Osteoblast (primary cell): ENCODE data around the gene LANCL1. TPM values are rescaled to one million over a fixed set of nuclear protein-coding genes. Genes with fewer than 3 reads are reported as not detected.
"Not testable (repeated sequence)": the region's sequence is repeated elsewhere in the genome, so short reads cannot be mapped to it uniquely, and the experiment has no call there.

Source experiments
- DNase-seq: peaks from one replicate; pipeline ENCODE4 v3.0.0; 2011; ENCODE audit warnings: low spot score, mixed read lengths; ENCODE audit not compliant: insufficient read length; ENCODE audit errors: missing footprints
- H2AFZ ChIP-seq: 2 replicates; pipeline ENCODE4 v1.6.0; 2011; ENCODE audit warnings: mild to moderate bottlenecking, low read length
- H3K27ac ChIP-seq: 2 replicates; pipeline ENCODE4 v1.5.1; 2011; ENCODE audit warnings: mild to moderate bottlenecking, low read depth, low read length, moderate library complexity
- H3K27me3 ChIP-seq: 2 replicates; pipeline ENCODE4 v1.6.0; 2012; ENCODE audit warnings: mild to moderate bottlenecking, control low read depth, inconsistent platforms, low read length, moderate library complexity; ENCODE audit not compliant: insufficient read depth
- H3K36me3 ChIP-seq: 2 replicates; pipeline ENCODE4 v1.5.1; 2011; ENCODE audit warnings: mild to moderate bottlenecking, low read length, control low read depth, moderate library complexity; ENCODE audit not compliant: insufficient read depth
- H3K4me1 ChIP-seq: 2 replicates; pipeline ENCODE4 v1.5.1; 2011; ENCODE audit warnings: mild to moderate bottlenecking, low read length, control low read depth, moderate library complexity; ENCODE audit not compliant: insufficient read depth
- H3K4me2 ChIP-seq: 2 replicates; pipeline ENCODE4 v1.6.0; 2011; ENCODE audit warnings: mild to moderate bottlenecking, low read length; ENCODE audit not compliant: insufficient read depth
- H3K4me3 ChIP-seq: fragments of 200-600 bp; sonication (generic); 3 replicates; pipeline ENCODE4 v1.5.1; 2012; ENCODE audit warnings: mild to moderate bottlenecking, low read length, inconsistent platforms; ENCODE audit not compliant: insufficient read depth
- H3K79me2 ChIP-seq: 2 replicates; pipeline ENCODE4 v1.6.0; 2012; ENCODE audit warnings: mild to moderate bottlenecking, low read length, control low read depth, inconsistent platforms; ENCODE audit not compliant: insufficient read depth
- H3K9me3 ChIP-seq: 2 replicates; pipeline ENCODE4 v1.5.1; 2011; ENCODE audit warnings: low read depth, low read length, control low read depth
- H4K20me1 ChIP-seq: 2 replicates; pipeline ENCODE4 v1.6.0; 2012; ENCODE audit warnings: mild to moderate bottlenecking, low read length, control low read depth; ENCODE audit not compliant: insufficient read depth
- CTCF ChIP-seq: IDR thresholded peaks from 2 replicates; pipeline ENCODE4 v1.5.1; 2011; ENCODE audit warnings: mild to moderate bottlenecking, low read depth, low read length, moderate library complexity; ENCODE audit errors: extremely low read depth
- total RNA-seq: library from RNA; depleted of rRNA; stranded (reverse); fragments of >200 nt; gene quantifications from 2 replicates; pipeline ENCODE4 v1.2.3, GENCODE V29; 2012

LANCL1 gene
- total RNA-seq, 1 donor, result 35.8 TPM

GRCh38 chr2:210428393-210429179 is 48.0 kb downstream of the LANCL1 start:
- no peaks in the 10 kb centered on the region for H3K27me3 ChIP-seq
- no peak for TF ChIP-seq CTCF
- no peak for DNase-seq
- H3K4me1 ChIP-seq, result peaks cover 3% of the 10 kb centered on the region
- H2AFZ ChIP-seq, result no peak overlapping the region
- H3K27ac ChIP-seq, result no peak overlapping the region
- H3K36me3 ChIP-seq, result peaks cover 3% of the 10 kb centered on the region
- no peaks in the 10 kb centered on the region for H3K79me2 ChIP-seq
- H3K4me3 ChIP-seq, result no peak overlapping the region
- no peaks in the 10 kb centered on the region for H3K9me3 ChIP-seq
- no peak overlapping the region for H3K4me2 ChIP-seq
- H4K20me1 ChIP-seq, result no peaks in the 10 kb centered on the region

- not testable (repeated sequence) for H2AFZ ChIP-seq, H3K4me1 ChIP-seq, H3K9me3 ChIP-seq, H4K20me1 ChIP-seq, H3K27ac ChIP-seq, H3K27me3 ChIP-seq, H3K4me2 ChIP-seq, DNase-seq, H3K79me2 ChIP-seq, H3K4me3 ChIP-seq, H3K36me3 ChIP-seq
These were observed 49.2 kb downstream of the LANCL1 start for GRCh38 chr2:210427309-210427708.

GRCh38 chr2:210422366-210422765 is 54.2 kb downstream of the LANCL1 start:
- TF ChIP-seq CTCF, result no peak
- no peak overlapping the region for H3K27ac ChIP-seq
- H3K4me2 ChIP-seq, result no peak overlapping the region

GRCh38 chr2:210421916-210422315 is 54.6 kb downstream of the LANCL1 start:
- Histone ChIP-seq H3K9me3 (no peaks in the 10 kb centered on the region), H4K20me1 (no peaks in the 10 kb centered on the region), H3K79me2 (no peaks in the 10 kb centered on the region), H2AFZ (no peak overlapping the region), H3K4me1 (peaks cover 2% of the 10 kb centered on the region), H3K4me3 (no peak overlapping the region), H3K27ac (no peak overlapping the region), H3K4me2 (no peak overlapping the region), H3K36me3 (no peaks in the 10 kb centered on the region), H3K27me3 (no peaks in the 10 kb centered on the region)
- no peak for DNase-seq
- TF ChIP-seq CTCF, result no peak

More at GRCh38 chr2:210422366-210422765, 54.2 kb downstream of the LANCL1 start:
- H3K79me2 ChIP-seq, result no peaks in the 10 kb centered on the region
- H2AFZ ChIP-seq, result no peak overlapping the region
- no peak for DNase-seq
- no peak overlapping the region for H3K4me3 ChIP-seq
- no peaks in the 10 kb centered on the region for H3K36me3 ChIP-seq
- peaks cover 2% of the 10 kb centered on the region for H3K4me1 ChIP-seq
- no peaks in the 10 kb centered on the region for H3K27me3 ChIP-seq
- H3K9me3 ChIP-seq, result no peaks in the 10 kb centered on the region
- no peaks in the 10 kb centered on the region for H4K20me1 ChIP-seq
